Hematopoietic multipotent progenitor cell treated with erythropoietin and hydrocortisone succinate and interleukin-3 and kit ligand, for 6 days (in vitro differentiated cells): ENCODE measurements around the gene SLC33A1.

Experiments
- DNase-seq: peaks from one replicate; pipeline ENCODE4 v3.0.0-alpha.2; 2015

The SLC33A1 gene

DNA sequence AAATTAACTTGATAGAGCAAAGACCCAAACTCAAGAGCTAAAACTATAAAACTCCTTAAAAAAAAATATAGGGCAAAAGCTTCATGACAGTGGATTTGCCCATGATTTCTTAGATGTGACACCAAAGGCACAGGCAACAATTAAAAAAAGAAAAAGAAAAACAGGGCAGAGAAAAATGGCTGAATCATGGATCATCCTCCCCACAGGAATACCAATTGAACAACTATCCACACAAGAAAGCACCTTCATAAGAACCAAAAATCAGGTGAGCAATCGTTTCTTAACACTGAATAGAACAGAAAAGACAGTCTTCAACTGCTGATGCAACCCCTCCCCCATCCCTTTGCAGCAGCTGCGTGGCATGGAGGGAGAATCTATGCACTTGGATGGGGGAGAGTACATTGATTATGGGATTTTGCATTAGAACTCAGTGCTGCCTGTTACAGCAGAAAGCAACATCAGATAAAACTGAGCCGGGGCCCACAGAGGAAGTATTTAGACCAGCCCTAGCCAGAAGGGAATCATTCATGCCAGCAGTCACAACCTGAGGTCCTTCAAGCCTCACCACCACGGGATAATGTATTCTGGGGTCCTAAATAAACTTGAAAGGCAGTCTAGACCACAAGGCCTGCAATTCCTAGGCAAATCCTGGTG lies 63.8 kb downstream of the SLC33A1 start:
- peak; percentile 68 for DNase-seq

DNA sequence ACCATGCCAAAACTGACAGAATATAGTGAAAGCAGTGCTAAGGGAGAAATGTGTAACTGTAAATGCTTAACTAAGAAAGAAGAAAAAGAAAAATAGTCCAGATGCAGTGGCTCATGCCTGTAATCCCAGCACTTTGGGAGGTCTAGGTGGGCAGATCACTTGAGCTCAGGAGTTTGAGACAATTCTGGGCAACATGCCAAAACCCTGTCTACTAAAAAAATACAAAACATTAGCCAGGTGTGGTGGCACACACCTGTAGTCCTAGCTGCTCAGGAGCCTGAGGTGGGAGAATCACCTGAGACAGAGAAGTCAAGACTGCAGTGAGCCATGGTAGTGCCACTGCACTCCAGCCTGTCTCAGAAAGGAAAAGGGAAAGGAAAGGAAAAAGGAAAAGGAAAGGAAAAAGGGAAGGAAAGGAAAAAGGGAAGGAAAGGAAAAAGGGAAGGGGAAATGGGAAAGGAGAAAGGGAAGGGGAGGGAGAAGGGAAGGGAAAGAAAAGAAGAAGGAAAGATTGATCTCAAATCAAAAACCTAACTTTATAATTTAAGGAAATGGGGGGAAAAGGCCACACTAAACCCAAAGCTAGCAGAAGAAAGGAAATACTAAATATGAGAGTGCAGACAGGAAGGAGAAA lies 68.4 kb downstream of the SLC33A1 start:
- DNase-seq: no peak

- DNase-seq: no peak
Measured at GRCh38 chr3:155782390-155782953, 71.8 kb downstream of the SLC33A1 start.

GRCh38 chr3:155780291-155780690 lies 73.9 kb downstream of the SLC33A1 start:
- no peak for DNase-seq

DNA sequence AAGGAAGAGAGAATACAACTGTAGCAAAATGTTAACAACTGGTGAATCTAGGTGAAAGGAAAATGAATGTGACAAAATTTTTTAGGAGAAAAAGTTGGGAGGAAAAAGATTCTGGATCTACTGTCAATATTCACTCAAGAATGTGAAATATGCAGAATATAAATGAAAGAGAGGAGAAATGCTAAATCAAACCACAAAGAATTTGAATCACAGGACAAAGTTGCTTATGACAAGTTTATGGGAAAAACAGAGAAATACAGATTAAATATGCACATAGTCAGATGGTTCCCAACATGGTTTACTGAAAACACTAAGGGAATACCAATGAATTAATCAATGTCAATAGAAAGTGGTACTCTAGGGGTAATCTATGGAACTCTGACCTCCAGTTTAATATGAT lies 75.8 kb downstream of the SLC33A1 start:
- no peak for DNase-seq

- DNase-seq: no peak
Measured at GRCh38 chr3:155772801-155773200, 81.4 kb downstream of the SLC33A1 start.

DNA sequence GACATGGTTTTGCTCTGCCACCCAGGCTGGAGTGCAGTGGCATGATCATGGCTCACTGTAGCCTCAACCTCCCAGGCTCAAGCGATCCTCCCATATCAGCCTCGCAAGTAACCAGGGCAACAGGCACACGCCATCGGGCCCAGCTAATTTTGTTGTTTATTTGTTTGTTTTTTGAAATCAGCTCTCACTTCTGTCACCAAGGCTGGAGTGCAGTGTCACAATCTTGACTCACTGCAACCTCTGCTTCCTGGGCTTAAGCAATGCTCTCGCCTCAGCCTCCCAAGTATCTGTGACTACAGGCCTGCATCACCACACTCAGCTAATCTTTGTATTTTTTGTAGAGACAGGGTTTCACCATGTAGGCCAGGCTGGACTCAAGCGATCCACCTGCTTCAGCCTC lies 83.1 kb downstream of the SLC33A1 start:
- DNase-seq: no peak
